ENCODE data around the gene MAGEA9B. TPM values are rescaled to one million over a fixed set of nuclear protein-coding genes. Genes with fewer than 3 reads are reported as not detected.
A peak's percentile ranks its signal among the peaks of the same experiment; 100 is the strongest.
"Not testable (repeated sequence)": the region's sequence is repeated elsewhere in the genome, so short reads cannot be mapped to it uniquely, and the experiment has no call there.

Gene MAGEA9B
- total RNA-seq, 1 donor from 2014 or later: not detected

DNA sequence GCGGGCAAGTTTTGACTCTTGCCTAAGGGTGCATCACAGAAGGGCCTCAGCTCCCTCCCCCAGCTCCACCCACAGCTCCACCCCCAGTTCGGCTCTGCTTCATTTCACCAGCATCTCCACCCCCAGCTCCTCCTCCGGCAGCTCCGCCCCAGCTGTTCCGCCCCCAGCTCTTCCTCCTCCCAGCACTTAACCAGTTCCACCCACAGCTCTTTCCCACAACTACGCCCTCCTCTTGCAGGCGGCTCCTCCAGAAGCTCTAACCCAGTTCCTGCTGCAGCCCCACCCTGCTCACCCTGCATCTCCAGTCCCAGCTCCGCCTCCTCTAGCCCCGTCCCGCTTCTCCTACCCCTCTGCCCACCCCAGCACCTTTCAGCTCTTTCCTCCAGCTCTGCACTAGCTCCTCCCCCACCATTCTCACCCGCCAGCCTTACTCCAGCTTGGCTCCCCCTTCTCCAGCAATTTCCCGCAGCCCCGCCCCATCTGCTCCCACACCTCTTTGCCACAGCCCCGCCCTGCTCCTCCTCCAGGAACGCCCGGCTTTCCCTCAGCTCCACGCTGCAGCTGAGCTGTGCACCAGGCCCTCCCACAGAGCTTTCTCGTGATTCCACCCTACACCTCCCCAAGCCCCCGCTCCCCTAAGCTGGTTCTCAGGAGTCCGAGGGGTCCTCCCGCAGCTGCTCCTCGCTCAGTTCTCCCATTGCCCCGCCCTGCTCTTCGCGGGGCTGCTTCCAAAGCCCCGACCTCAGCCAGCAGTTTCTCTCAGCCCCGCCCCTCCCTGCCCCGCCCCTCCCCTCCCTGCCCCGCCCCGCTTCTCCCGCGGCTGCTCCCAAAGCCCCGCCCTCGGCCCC lies 47.8 kb downstream of the MAGEA9B start:
- Mint-ChIP-seq H3K4me3 (peak overlapping the region; percentile 92), H3K36me3 (ENCODE audit: low read depth) (no peaks in the 10 kb centered on the region), H3K9me3 (no peaks in the 10 kb centered on the region), H3K4me1 (peaks cover 7% of the 10 kb centered on the region), H3K27ac (ENCODE audit: unreplicated experiment) (peak overlapping the region; percentile 81), H3K27me3 (ENCODE audit: low read depth) (no peaks in the 10 kb centered on the region)
- TF ChIP-seq, protein P1, sequence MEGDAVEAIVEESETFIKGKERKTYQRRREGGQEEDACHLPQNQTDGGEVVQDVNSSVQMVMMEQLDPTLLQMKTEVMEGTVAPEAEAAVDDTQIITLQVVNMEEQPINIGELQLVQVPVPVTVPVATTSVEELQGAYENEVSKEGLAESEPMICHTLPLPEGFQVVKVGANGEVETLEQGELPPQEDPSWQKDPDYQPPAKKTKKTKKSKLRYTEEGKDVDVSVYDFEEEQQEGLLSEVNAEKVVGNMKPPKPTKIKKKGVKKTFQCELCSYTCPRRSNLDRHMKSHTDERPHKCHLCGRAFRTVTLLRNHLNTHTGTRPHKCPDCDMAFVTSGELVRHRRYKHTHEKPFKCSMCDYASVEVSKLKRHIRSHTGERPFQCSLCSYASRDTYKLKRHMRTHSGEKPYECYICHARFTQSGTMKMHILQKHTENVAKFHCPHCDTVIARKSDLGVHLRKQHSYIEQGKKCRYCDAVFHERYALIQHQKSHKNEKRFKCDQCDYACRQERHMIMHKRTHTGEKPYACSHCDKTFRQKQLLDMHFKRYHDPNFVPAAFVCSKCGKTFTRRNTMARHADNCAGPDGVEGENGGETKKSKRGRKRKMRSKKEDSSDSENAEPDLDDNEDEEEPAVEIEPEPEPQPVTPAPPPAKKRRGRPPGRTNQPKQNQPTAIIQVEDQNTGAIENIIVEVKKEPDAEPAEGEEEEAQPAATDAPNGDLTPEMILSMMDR (conservative IDR thresholded peaks at IDR 0.05): no peak
- peak; percentile 65 for DNase-seq (ENCODE audit: low read depth, low spot score)

DNA sequence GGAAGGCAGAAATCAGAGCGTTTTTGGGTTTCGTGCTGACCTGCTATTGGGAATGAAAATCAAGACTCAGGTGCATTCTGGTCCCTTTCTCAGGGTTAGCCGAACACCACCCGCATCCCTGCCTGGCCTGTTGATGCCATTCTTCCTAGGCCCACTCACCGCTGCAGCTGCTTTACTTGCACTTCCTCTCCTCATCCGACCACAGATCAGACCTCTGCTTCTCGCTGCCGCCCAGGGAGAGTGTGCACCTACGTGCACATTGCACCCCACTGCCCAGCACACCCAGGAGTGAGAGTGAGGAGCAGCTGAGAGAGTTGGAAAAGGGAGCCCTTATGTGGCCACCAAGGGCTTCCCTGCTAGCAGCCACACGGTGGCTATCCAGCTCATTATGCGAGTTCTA lies 49.8 kb downstream of the MAGEA9B start:
- not testable (repeated sequence) for H3K4me3 Mint-ChIP-seq

DNA sequence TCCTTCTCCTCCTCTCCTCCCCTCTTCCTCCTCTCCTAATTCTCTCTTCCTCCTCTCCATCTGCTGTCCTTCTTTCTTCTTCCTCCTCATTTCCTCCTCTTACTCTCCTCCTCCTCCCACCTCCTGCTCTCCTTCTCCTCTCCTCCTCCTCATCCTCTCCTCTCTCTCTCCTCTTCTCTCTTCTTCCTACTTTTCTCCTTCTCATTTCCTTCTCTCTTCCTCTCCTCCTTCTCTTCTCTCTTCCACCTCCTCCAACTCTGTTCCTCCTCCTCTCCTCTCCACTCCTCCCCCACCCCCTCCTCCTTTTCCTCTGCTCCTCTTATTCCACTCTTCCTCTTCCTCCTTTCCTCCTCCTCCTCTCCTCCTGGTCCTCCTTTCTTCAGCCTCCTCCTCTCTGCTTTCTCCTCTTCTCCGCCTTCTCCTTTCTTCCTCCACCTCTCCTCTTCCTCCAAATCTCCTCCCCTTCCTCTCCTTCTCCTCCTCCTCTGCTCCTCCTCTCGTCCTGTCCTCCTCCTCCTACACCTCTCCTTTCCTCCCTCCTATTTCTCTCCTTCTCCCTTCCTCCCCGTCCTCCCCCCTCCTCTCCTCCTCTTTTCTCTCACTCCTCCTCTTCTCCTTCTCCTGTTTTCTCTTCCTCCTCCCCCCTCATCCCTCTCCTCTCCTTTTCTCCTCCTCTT lies 52.2 kb downstream of the MAGEA9B start:
- not testable (repeated sequence) for H3K4me1 Mint-ChIP-seq; H3K27me3 Mint-ChIP-seq (ENCODE audit: low read depth); H3K27ac Mint-ChIP-seq (ENCODE audit: unreplicated experiment); DNase-seq (ENCODE audit: low read depth, low spot score); H3K4me3 Mint-ChIP-seq; H3K9me3 Mint-ChIP-seq; H3K36me3 Mint-ChIP-seq (ENCODE audit: low read depth)

More for the DNA sequence above, 49.8 kb downstream of the MAGEA9B start:
- not testable (repeated sequence) for DNase-seq (ENCODE audit: low read depth, low spot score); H3K9me3 Mint-ChIP-seq; H3K27me3 Mint-ChIP-seq (ENCODE audit: low read depth); H3K27ac Mint-ChIP-seq (ENCODE audit: unreplicated experiment); H3K4me1 Mint-ChIP-seq; H3K36me3 Mint-ChIP-seq (ENCODE audit: low read depth)

DNA sequence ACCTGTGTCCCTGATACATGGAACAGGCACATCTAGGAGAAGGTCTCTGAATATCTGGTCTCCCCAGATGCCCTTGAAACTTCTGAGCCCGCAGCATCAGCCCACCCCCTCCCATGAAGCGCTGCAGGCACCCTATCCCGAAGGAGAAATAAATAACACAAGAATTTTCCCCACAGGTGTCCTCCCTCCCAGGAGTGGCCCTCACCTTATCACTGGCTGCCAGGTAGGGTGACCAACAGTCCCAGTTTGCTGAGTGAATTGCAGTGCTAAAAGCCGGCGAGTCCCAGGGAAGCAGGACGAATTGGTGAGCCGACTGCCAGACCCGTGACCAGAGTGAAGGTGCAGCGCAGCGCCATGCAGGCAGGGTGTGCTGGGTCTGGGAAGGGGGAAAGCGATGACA lies 53.3 kb downstream of the MAGEA9B start:
- not testable (repeated sequence) for H3K27me3 Mint-ChIP-seq (ENCODE audit: low read depth); H3K4me1 Mint-ChIP-seq; H3K9me3 Mint-ChIP-seq

DNA sequence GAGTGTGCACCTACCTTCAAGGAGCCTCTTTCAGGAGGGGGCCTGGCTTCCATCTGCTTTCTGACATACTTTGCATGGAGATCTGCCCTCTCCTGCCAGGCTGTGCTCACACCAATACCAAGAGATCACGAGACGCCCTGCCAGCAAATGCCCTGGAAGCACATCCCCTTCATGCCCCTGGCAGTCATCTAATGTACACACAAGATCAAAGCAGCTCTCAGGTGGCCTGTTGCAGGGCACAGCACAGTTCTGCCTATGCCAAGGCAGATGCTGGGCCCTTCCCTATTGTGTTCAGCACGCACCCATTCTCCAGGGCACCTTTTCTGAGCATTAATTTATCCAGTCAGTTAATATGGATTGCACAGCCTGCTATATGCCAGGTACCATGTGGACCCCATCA lies 54.4 kb downstream of the MAGEA9B start:
- H3K4me3 Mint-ChIP-seq; H3K27me3 Mint-ChIP-seq (ENCODE audit: low read depth); H3K27ac Mint-ChIP-seq (ENCODE audit: unreplicated experiment); H3K4me1 Mint-ChIP-seq; H3K36me3 Mint-ChIP-seq (ENCODE audit: low read depth); DNase-seq (ENCODE audit: low read depth, low spot score); H3K9me3 Mint-ChIP-seq: not testable (repeated sequence)

More for the DNA sequence above, 53.3 kb downstream of the MAGEA9B start:
- DNase-seq (ENCODE audit: low read depth, low spot score); H3K36me3 Mint-ChIP-seq (ENCODE audit: low read depth); H3K4me3 Mint-ChIP-seq; H3K27ac Mint-ChIP-seq (ENCODE audit: unreplicated experiment): not testable (repeated sequence)

Other genes with a start within 250 kb of the MAGEA9B start
- 25.3 and 28.6 TPM in 2 replicates for gene IDS, start 82.2 kb downstream of the MAGEA9B start, total RNA-seq
- 14.5 and 14.6 TPM in 2 replicates for gene EOLA1, start 46.4 kb downstream of the MAGEA9B start, total RNA-seq
- not detected in 2 replicates for gene HSFX3, start 37.5 kb downstream of the MAGEA9B start, total RNA-seq
- gene HSFX2, start 7.9 kb upstream of the MAGEA9B start, total RNA-seq: not detected in 2 replicates
- 28.5 and 29.0 TPM in 2 replicates for gene TMEM185A, start 44.3 kb upstream of the MAGEA9B start, total RNA-seq
- gene MAGEA11, start 124.6 kb upstream of the MAGEA9B start, total RNA-seq: not detected in 2 replicates
- 1.0 and 1.4 TPM in 2 replicates for gene HSFX1, start 186.6 kb upstream of the MAGEA9B start, total RNA-seq
- not detected in 2 replicates for gene MAGEA9, start 194.5 kb upstream of the MAGEA9B start, total RNA-seq